HG02571 (cell line): Measurements from ENCODE around the gene TMEM61.
"Not testable (repeated sequence)": the region's sequence is repeated elsewhere in the genome, so short reads cannot be mapped to it uniquely, and the experiment has no call there.

Experiments
- ATAC-seq: cut with Tn5 transposase; IDR thresholded peaks from one replicate; pipeline ENCODE4 v1.9.1; 2021; ENCODE audit warnings: mild to moderate bottlenecking, moderate library complexity; ENCODE audit not compliant: unreplicated experiment

Gene TMEM61

DNA sequence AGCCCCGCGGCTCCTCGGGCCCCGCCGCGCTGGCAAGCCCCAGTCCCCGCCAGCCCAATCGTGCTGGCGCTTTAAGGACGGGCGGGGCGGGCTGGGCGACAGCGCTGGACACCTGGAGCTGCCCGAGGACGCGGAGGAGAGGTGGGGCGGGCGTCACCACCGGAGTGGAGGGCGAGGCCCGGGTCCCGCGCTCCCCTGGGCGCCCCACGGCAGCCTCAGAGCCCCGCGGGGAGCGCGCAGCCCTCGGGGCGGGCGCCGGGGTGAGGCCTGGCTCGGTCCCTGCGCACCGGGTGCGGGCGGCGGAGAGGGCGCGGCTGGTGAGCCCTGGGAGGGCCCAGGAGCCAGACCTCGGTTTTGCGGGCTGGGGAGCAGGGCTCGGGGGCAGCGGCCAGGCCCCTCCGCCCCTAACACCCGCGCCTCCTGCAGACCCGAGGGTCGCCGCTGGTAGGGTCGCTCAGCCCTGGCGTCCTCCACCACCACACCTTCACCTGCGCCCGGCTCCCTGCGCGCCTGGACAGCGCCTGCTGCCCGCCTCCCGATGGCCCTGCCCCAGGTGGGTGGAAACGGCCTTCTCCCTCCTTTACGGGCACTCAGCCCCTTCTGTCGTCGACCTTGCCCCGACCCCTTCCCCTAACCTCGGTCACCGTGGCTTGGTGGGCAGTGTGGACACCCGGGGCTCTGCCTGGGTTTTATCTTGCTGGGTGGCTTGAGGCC, at the start of gene TMEM61:
TSS of gene TMEM61 (plus strand) at position 101 of the 714 bp plus-strand sequence. CDS start at position 539, 438 bp downstream.
- ATAC-seq = no peak

DNA sequence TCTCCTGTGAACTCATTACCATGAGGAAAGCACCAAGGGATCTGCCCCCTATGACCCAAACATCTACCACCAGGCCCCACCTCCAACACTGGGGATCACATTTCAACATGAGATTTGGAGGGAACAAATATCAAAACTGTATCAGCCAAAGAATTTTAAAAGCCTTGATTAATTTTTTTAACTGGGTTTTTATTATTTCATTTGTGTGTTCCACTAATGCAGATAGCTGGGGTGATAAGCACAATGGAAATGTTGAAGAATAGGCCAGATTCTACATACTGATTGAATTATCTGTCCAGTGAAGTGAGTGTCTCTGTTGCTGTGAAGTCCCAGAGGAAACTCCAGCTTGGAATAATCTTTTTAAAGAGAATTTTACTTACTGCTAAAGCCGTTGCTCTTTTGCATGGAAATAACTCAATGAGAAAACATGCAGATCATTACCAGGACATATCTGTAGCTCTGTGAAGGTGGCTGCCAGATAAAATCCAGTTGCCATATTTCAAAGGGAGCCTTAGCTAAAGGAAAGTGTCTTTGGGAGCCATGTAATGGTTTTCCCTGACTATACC, 49.1 kb upstream of the TMEM61 start:
- no peak for ATAC-seq

GRCh38 chr1:54934081-54934480, 46.3 kb upstream of the TMEM61 start:
- not testable (repeated sequence) for ATAC-seq

DNA sequence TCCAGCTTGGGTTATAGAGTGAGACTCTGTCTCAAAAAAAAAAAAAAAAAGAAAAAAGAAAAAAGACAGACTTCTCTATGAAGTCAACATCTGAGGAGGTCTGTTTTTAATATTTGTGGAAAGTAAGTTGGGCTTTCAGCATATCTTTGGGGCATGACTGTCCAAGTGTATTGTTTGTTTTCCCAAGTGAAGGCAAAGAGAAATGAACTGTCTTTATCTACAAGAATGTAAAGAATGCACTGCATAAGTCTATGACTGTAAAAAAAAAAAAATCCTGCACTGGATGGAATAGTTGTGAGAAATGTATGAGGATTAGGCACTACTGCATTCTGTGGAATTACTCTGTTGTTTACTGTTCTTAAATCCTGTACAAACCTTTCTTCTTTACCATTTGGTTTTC, 45.6 kb upstream of the TMEM61 start:
- no peak for ATAC-seq

DNA sequence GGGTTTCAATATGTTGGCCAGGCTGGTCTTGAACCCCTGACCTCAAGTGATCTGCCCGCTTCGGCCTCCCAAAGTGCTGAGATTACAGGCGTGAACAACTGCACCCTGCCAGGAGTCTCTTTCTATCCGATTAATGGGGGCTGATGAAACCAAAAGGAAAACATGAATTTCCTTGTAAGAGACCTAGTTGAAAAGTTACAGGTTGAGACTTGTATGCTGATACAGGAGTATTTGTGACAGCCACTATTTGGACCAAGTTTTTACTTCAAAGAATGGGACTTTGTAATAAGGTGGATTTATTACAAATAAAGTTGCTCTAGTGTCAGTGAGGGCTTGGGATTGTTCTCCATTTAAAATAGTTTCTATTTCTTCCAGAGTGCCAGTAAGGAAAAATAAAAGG, 43.6 kb upstream of the TMEM61 start:
- ATAC-seq = no peak

DNA sequence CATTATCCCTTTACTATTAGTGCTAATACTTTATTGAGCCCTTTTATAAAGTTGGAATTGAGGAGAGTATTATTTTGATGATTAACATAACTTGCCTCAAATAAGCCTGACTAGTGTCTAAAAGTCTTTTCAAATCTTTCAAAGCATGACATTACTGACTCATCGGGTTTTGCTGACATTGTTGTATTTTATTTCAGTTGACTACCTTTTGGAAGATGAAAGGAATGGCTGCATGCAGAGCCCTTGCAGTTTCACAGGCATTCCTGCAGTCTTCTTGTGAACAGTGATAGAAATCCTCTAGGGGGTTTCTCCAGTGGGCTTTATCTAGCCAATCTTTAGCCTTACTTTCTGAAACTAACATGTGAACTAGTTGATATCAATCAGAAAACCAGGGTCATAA, 43.0 kb upstream of the TMEM61 start:
- ATAC-seq = no peak

GRCh38 chr1:54938955-54939354, 41.5 kb upstream of the TMEM61 start:
- not testable (repeated sequence) for ATAC-seq

- ATAC-seq = no peak
Observed at GRCh38 chr1:54940042-54940441, 40.4 kb upstream of the TMEM61 start.

GRCh38 chr1:54942976-54943375, 37.5 kb upstream of the TMEM61 start:
- no peak for ATAC-seq

DNA sequence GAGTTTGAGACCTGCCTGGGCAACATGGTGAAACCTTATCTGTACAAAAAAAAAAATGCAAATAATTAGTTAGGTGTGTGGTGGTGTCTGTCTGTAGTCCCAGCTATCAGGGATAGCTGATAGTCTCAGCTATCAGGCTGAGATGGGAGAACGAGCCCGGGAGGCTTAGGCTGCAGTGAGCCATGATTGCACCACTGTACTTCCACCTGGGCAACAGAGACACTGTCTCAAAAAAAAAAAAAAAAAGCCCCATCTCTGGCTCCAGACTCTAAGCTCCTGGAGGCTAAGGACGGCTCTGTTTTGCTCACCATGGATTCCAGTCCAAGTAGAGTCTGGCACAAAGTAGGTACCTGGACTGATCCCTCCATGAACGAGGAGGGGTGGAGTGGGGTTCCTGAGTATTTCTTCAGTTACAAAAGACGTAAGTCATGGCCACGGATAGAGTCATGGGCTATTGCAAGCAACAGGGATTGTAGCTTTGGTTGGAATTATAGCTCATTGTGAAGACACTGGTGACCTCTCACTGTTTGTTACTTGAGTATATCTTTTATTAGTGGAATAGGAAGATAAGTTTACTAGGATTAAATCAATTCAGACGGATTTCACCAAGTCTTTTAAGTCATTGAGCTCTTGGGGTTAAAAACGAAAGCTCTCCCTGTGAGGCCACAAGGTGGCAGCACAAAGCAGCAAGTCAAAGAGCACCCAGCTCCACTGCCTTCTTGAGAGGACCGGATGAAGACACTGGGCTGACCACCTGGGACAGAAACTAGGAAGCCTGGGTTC, 35.6 kb upstream of the TMEM61 start:
- no peak for ATAC-seq

GRCh38 chr1:54945393-54945936, 35.0 kb upstream of the TMEM61 start:
- no peak for ATAC-seq

DNA sequence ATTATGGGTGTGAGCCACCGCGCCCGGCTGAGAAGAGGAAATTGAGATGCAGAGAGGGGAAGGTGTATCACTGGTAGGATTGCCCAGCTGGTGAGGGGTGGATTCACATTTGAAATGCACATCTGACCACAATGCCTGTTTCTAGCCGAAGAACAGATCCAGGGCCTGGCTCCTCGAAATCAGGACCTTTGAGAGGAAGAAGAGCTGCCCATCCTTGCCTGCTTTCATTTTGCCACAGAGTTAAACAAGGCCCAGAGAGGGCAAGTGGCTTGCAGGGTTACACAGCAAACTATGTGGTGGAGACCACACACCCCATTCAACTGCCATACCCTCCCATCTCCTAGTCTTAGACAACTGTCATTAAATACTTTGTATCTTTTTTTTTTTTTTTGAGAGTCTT, 32.9 kb upstream of the TMEM61 start:
- no peak for ATAC-seq

DNA sequence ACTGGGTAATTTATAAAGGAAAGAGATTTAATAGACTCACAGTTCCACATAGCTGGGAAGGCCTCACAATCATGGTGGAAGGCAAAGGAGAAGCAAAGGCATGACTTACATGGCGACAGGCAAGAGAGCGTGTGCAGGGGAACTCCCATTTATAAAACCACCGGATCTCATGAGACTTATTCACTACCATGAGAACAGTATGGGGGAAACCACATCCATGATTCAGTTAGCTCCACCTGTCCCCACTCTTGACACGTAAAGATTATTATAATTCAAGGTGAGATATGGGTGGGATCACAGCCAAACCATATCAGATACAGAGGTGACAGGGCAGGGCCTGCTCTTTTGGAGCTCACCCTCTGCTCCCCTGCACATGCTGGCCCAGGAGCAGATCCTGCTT, 31.4 kb upstream of the TMEM61 start:
- no peak for ATAC-seq

GRCh38 chr1:54950006-54950368, 30.4 kb upstream of the TMEM61 start:
- no peak for ATAC-seq

DNA sequence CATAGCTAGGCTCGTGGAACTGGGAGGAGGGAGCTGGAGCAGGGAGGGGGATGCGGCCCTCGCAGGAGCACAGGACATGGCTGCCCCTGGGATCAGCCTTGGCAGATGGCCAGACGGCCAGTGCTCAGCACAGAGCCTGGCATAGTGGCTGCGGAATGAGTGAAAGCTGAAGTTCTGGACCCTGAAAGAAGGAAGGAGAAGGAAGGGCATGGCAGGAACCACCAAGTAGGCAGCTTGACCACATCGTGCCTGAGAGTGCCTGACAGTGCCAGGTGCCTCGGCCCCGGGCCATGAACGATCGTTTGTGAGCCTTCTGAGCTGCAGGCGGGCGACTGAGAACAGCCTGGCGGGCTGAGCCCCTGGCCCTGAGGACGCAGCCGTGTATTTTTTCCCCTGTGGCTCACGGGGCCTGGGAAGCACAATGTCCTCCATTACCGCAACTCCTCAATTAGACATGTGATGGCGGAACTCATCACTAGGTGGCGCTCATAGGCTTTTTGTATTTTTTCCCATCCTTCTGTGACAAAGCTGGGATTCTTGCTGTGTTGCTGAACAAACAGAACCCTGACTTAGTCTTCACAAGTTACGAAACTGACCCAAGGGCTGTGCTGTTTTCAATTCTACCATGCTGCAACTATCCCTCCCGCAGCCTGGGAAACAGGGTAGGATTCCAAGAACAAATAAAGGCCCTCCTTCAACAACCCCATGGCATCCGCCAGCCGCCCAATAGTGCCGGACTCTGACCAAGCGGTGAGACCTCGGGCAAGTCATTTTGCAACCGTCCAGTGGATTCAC, 29.9 kb upstream of the TMEM61 start:
- ATAC-seq = no peak

DNA sequence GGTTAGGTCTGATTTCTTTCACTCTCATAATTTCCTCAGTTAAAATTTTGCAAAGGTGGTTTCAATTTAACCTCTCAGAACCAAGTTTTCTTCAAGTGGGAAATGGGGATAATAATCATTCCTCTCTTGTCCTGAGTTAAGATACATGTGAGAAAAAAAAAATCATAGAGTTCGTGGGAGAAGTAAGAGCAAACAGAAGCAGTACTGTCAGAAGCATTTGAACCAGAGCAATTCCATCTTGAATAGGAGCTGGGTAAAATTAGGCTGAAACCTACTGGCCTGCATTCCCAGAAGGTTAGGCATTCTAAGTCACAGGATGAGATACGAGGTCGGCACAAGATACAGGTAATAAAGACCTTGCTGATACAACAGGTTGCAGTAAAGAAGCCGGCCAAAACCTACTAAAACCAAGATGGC, 28.6 kb upstream of the TMEM61 start:
- ATAC-seq = no peak

DNA sequence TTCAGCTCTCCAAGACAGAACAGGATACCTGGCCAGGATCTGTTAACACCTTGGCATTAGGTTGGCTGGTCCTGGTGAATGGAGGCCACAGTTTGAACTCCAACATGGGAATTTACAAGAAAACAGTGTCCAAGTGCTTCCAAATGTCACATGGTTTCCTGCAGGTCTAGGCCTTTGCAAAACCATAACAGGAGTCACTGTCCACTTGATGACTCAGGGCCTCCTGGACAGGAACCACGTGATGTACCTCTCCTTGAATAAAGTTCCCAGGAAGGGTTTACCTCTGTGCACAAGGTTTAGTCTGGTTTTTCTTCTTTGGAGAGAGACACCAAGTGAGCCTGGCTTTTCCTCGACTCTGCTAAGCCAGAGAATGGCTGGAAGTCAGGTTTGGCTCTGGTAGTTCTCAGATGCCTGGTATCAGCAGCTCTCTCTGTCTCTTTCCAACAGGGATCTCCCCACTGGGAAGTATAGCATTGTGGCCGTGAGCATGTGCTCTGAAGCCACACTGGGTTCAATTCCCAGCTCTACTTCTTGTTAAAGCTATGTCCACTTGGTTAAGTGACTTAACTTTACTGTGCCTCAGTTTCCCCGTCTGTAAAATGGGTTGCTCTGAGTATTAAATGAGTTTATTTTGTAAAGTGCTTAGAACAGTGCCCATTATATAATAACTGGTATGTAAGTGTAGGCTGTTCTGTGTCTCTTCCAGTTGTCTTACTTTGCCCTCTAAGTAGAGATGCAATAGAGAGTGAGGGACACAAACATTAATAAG, 27.3 kb upstream of the TMEM61 start:
- ATAC-seq = no peak

DNA sequence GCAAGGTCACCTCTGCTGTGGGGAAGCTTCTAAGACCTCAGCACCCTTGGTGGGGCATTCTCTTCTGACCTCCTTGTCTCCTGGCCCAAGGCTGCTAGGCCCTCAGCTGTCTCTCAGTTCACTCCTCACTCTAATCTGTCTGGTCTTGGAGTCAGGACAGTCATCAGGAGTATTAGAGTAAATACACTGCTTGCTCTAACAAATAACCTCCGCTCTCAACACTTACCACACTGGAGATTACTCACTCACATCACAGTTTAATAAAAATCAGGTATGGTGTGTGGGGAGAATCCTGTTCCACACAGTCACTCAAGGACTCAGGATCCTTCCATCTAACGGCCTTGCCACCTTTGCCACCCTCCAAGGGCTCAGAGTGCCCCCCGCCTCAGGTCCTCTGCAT, 26.6 kb upstream of the TMEM61 start:
- ATAC-seq = no peak

DNA sequence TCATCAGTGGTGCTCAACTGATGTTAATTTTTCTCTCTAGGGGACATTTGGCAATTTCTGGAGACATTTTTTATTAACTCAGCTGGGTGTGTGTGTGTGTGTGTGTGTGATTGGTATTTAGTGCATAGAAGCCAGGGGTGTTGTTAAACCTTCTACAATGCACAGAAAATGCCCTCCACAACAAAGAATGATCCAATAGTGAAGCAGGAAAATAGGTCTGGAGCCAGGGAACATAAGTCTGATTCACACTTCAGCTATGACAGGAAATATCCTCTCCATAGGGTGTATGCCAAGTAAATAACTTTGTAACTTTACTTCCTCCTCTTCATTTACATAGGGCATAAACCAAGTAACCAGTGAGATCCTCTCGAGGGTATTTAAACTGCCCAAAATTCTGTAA, 25.1 kb upstream of the TMEM61 start:
- ATAC-seq = no peak

- no peak for ATAC-seq
Observed at GRCh38 chr1:54956726-54957125, 23.7 kb upstream of the TMEM61 start.
